HEK293 (cell line): ENCODE results near the gene PLA2G4B.

Source experiments
- CTCF ChIP-seq: fragments of 450-650 bp; formaldehyde crosslinking; IDR thresholded peaks from 2 replicates; pipeline ENCODE4 v1.5.1; 2016; ENCODE audit warnings: missing biosample characterization, missing genetic modification characterization
- ZIC2 ChIP-seq: fragments of 450-650 bp; formaldehyde crosslinking; IDR thresholded peaks from 2 replicates; pipeline ENCODE4 v1.5.1; 2016; ENCODE audit warnings: missing biosample characterization, missing genetic modification characterization

GRCh38 chr15:41854443-41854842 lies 15.8 kb downstream of the PLA2G4B start:
- no peak for TF ChIP-seq CTCF (tag by site-specific recombination)
- TF ChIP-seq ZIC2: no peak
